ENCODE results near the gene NR4A1. TPM values are rescaled to one million over a fixed set of nuclear protein-coding genes. Genes with fewer than 3 reads are reported as not detected.

Gene NR4A1
- total RNA-seq, 1 experiment from 2014 or later: 90.7 TPM

DNA sequence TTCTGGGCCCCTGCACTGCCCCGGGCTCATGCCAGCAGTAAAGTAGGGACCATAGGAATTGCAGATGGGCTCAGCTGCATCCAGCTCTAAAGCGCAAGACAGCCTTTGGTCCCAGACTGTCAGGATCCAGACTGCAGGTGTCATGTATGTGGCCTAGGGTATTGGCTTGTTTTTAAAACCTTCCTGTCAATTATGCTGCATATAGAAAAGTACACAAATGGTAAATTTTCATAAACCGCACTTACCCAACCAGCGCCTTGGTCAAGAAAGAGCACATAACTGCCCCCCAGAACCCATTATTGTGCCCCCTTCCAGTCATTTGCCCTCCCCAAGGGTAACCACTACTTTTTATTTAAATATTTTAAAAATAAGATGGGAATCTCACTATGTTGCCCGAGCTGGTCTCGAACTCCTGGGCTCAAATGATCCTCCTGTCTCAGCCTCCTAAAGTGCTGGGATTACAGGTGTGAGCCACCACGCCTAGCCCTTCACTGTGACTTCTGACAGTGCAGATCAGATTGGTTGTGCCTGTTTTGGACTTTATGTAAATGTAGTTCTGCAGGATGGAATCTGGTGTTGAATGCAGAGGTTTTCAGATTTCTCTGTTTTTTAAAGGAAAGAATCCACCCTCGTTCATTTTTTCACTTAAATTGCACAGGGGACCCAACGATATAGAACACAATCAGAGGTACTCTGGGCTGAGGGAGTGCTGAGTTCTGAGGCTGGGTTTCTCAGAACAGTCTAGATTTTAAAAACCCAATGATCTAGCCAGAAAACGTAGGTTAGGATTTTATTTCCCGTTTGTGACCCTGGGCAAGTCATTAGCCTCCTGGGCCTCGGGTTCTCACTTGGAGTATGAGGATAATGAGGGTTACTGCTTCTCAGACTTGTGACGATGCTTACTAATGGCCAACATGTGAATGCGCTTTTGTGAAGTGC is 6.7 kb downstream of the NR4A1 start:
- H3K4me1 ChIP-seq (ENCODE audit: insufficient read depth, low read length): no peaks in the 10 kb centered on the region
- POLR2A ChIA-PET (ENCODE audit: unreplicated experiment): no interaction called here
- DNase-seq (no peak), ATAC-seq (no peak)
- no peak overlapping the region for H3K9ac ChIP-seq (ENCODE audit: low read length)
- H3F3A ChIP-seq (ENCODE audit: low read length, unreplicated experiment): no peaks in the 10 kb centered on the region
- no peak overlapping the region for H3K4me2 ChIP-seq (ENCODE audit: low read length)
- no peaks in the 10 kb centered on the region for H3K9me3 ChIP-seq (ENCODE audit: low read length)
- no peaks in the 10 kb centered on the region for H3K9me2 ChIP-seq (replicated peaks; ENCODE audit: low read length)
- peaks cover 29% of the 10 kb centered on the region for H4K20me1 ChIP-seq (ENCODE audit: low read length)
- 0 out of 2 replicates have a peak, but pooled peaks cover 7% of the 10 kb centered on the region for H3K79me2 ChIP-seq (ENCODE audit: low read length)
- no TSS peak for BruUV-seq (replicated peaks)
- CTCF ChIA-PET: no interaction called here
- no peak overlapping the region for H3K27ac ChIP-seq (ENCODE audit: low read length)
- intact Hi-C loops (cut with micrococcal nuclease): no loop called here
- H2AFZ ChIP-seq (ENCODE audit: low read length): no peak overlapping the region
- H3K36me3 ChIP-seq (ENCODE audit: low read depth, low read length): peaks cover 19% of the 10 kb centered on the region; the same call in 1 of the 2 replicates
- no peaks in the 10 kb centered on the region for H3K27me3 ChIP-seq (ENCODE audit: low read length)
- TF ChIP-seq, protein P1, sequence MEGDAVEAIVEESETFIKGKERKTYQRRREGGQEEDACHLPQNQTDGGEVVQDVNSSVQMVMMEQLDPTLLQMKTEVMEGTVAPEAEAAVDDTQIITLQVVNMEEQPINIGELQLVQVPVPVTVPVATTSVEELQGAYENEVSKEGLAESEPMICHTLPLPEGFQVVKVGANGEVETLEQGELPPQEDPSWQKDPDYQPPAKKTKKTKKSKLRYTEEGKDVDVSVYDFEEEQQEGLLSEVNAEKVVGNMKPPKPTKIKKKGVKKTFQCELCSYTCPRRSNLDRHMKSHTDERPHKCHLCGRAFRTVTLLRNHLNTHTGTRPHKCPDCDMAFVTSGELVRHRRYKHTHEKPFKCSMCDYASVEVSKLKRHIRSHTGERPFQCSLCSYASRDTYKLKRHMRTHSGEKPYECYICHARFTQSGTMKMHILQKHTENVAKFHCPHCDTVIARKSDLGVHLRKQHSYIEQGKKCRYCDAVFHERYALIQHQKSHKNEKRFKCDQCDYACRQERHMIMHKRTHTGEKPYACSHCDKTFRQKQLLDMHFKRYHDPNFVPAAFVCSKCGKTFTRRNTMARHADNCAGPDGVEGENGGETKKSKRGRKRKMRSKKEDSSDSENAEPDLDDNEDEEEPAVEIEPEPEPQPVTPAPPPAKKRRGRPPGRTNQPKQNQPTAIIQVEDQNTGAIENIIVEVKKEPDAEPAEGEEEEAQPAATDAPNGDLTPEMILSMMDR (conservative IDR thresholded peaks at IDR 0.05; ENCODE audit: low read depth, low read length): no peak
- no peak for TF ChIP-seq EZH2 (IDR thresholded peaks at IDR 0.05; ENCODE audit: low read length, unreplicated experiment)
- TF ChIP-seq EZH2phosphoT487 (IDR thresholded peaks at IDR 0.05; ENCODE audit: borderline replicate concordance, low read length): no peak
- H3K4me3 ChIP-seq (ENCODE audit: low read length): no peak overlapping the region

DNA sequence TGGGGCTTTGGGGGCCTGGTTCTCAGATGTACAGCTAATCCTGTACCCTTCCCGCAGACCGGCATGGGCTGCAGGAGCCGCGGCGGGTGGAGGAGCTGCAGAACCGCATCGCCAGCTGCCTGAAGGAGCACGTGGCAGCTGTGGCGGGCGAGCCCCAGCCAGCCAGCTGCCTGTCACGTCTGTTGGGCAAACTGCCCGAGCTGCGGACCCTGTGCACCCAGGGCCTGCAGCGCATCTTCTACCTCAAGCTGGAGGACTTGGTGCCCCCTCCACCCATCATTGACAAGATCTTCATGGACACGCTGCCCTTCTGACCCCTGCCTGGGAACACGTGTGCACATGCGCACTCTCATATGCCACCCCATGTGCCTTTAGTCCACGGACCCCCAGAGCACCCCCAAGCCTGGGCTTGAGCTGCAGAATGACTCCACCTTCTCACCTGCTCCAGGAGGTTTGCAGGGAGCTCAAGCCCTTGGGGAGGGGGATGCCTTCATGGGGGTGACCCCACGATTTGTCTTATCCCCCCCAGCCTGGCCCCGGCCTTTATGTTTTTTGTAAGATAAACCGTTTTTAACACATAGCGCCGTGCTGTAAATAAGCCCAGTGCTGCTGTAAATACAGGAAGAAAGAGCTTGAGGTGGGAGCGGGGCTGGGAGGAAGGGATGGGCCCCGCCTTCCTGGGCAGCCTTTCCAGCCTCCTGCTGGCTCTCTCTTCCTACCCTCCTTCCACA is 7.6 kb downstream of the NR4A1 start:
- TF ChIP-seq EZH2 (IDR thresholded peaks at IDR 0.05; ENCODE audit: low read length, unreplicated experiment): no peak
- TF ChIP-seq, protein P1 (conservative IDR thresholded peaks at IDR 0.05; ENCODE audit: low read depth, low read length): no peak
- TF ChIP-seq EZH2phosphoT487 (IDR thresholded peaks at IDR 0.05; ENCODE audit: borderline replicate concordance, low read length): no peak
- Histone ChIP-seq H3K36me3 (ENCODE audit: low read depth, low read length) (peaks cover 19% of the 10 kb centered on the region; the same call in 1 of the 2 replicates), H3K79me2 (ENCODE audit: low read length) (no peaks in the 10 kb centered on the region), H4K20me1 (ENCODE audit: low read length) (peaks cover 20% of the 10 kb centered on the region), H3K27me3 (ENCODE audit: low read length) (no peaks in the 10 kb centered on the region), H3K4me1 (ENCODE audit: insufficient read depth, low read length) (no peaks in the 10 kb centered on the region), H3F3A (ENCODE audit: low read length, unreplicated experiment) (no peaks in the 10 kb centered on the region), H3K4me2 (ENCODE audit: low read length) (no peak overlapping the region), H2AFZ (ENCODE audit: low read length) (no peak overlapping the region), H3K9me2 (replicated peaks; ENCODE audit: low read length) (no peaks in the 10 kb centered on the region), H3K4me3 (ENCODE audit: low read length) (no peak overlapping the region), H3K9ac (ENCODE audit: low read length) (no peak overlapping the region), H3K9me3 (ENCODE audit: low read length) (no peaks in the 10 kb centered on the region), H3K27ac (ENCODE audit: low read length) (no peak overlapping the region)
- no TSS peak for BruUV-seq (replicated peaks)
- DNase-seq (no peak), ATAC-seq (no peak)
- ChIA-PET CTCF (no interaction called here), POLR2A (ENCODE audit: unreplicated experiment) (no interaction called here)
- intact Hi-C loops (cut with micrococcal nuclease): no loop called here
